NCI-H1092 (cell line): ENCODE data around the gene UTF1.
"Not testable (repeated sequence)": the region's sequence is repeated elsewhere in the genome, so short reads cannot be mapped to it uniquely, and the experiment has no call there.

Experiments
- DNase-seq: peaks from one replicate; lab custom pipeline; 2025; lab: John Stamatoyannopoulos, UW

UTF1 gene

GRCh38 chr10:133229265-133230043, 563 bp upstream of the UTF1 start:
- no peak for DNase-seq

GRCh38 chr10:133230387-133231195, 574 bp downstream of the UTF1 start:
- no peak for DNase-seq

DNA sequence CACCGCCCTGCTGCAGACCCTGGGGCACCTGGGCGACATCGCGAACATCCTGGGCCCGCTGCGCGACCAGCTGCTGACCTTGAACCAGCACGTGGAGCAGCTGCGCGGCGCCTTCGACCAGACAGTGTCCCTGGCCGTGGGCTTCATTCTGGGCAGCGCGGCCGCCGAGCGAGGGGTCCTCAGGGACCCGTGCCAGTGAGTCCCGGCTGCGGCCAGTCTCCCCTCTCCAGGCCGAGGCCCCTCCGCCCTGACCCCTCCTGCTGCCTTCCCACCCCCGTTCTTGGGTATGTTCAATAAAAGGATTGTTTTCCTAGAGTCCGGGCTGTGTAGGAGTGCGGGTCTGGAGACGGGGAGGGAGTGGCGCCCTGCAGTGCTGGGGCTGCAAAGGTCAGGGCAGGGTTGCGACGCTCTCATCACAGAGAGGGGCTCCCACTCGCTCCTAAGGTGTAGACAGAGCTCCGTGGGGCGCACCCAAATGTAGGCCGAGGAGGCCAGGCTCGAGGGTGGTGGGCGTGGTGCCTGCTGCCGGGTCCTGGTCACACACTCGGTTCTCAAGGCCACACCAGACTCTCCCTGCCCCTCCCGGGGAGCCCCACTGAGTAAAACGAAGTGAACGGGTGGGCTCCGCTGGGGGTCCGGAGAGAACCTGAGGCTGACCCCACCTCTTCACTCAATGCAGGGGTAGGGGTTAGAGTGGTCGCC, 1.4 kb downstream of the UTF1 start:
- DNase-seq, result no peak

GRCh38 chr10:133231946-133232574, 2.0 kb downstream of the UTF1 start:
- no peak for DNase-seq

DNA sequence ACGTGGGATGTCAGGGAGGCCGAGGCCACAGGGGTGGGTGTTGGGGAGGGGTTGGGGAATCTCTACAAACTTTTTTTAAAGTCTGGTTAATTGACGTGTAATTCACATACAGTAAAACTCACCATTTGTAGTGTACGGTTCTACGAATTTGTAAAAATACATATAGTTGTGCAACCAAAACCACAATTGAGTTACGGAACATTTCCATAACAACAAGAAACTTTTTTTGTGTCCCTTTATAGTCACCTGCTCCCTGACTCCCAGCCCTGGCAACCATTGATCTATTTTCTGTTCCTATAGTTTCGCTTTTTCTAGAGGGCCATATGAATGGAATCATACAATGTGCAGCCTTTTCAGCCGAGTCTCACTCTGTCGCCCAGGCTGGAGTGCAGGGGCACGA, 4.8 kb downstream of the UTF1 start:
- DNase-seq, result not testable (repeated sequence)

GRCh38 chr10:133235265-133235855, 5.3 kb downstream of the UTF1 start:
- no peak for DNase-seq

GRCh38 chr10:133235932-133236331, 5.9 kb downstream of the UTF1 start:
- DNase-seq, result no peak

DNA sequence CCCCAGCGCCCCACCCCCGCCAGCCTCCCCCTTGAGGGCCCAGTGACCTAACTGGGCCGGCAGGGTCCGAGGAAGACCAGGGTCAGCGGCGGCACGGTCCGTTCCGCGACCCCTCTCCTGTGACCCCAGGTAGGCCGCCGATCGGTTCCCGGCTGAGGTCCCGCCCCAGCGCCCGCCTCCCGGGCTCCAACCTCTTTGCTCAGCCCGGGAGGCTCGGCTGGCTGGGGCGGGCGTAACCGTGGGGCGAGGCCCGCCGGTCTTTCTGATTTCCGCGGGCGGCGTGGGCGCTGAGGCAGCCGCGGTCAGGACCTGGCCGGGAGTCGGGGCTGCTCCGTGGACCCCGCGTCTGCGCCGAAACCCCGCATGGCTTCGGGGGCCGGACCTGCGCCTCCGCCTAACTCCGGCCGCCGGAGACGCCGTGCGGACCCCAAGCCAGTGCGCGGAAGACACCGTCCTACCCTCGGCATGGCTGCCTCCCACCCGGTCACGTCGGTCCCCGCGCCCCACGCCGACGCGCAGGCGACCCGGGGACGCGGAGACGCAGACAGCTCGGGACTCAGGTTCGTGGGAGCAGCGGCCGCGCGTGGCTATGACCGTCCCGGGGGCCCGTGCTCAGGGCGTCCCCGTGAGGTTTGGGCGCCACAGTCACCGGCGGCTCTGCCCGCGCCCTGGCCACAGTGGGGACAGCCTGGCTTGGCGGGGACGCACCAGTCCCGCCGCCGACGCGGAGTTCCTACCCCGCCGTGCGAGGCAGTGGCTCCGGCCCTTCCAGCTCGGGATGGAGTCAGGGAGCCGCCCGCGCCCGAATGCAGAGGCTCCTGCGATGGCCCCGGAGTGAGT, 6.6 kb downstream of the UTF1 start:
- DNase-seq, result no peak

DNA sequence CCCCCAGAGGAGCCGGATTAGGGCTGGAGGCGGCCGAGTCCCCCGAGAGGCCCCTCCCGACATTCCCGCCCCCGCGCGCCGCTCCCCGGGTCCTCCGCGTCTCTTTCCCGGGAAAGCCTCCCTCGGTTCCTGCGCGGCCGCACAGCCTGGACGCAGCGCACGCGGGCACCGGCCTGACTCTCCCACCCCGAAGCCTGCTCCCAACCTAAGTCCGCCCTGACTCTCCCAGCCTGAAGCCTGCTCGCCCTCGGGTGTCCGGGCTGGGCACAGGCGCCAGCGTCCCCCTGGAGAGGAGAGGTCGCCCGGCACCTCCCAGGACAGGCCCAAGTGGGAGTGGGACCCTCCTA, 7.2 kb downstream of the UTF1 start:
- no peak for DNase-seq

- DNase-seq, result no peak
Observed at GRCh38 chr10:133237588-133238465, 7.8 kb downstream of the UTF1 start, which contains the start of gene VENTX. Gene VENTX, plus strand, starts transcription at chr10:133237855. Its CDS starts 60 bp downstream, at chr10:133237915.

- DNase-seq, result no peak
Observed at GRCh38 chr10:133238466-133238804, 8.4 kb downstream of the UTF1 start.

DNA sequence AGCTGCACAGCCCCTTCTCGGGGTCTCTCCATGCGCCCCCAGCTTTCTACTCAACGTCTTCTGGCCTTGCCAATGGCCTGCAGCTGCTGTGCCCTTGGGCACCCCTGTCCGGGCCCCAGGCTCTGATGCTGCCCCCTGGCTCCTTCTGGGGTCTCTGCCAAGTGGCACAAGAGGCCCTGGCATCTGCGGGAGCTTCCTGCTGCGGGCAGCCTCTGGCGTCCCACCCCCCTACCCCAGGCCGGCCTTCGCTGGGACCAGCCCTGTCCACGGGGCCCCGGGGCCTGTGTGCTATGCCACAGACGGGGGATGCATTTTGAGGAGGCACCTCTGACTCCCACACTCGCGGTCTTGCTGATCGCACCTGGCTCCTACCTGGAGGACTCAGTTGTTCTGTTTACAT, 10.0 kb downstream of the UTF1 start:
- DNase-seq, result no peak

GRCh38 chr10:133241501-133242205, 11.6 kb downstream of the UTF1 start:
- DNase-seq, result no peak

DNA sequence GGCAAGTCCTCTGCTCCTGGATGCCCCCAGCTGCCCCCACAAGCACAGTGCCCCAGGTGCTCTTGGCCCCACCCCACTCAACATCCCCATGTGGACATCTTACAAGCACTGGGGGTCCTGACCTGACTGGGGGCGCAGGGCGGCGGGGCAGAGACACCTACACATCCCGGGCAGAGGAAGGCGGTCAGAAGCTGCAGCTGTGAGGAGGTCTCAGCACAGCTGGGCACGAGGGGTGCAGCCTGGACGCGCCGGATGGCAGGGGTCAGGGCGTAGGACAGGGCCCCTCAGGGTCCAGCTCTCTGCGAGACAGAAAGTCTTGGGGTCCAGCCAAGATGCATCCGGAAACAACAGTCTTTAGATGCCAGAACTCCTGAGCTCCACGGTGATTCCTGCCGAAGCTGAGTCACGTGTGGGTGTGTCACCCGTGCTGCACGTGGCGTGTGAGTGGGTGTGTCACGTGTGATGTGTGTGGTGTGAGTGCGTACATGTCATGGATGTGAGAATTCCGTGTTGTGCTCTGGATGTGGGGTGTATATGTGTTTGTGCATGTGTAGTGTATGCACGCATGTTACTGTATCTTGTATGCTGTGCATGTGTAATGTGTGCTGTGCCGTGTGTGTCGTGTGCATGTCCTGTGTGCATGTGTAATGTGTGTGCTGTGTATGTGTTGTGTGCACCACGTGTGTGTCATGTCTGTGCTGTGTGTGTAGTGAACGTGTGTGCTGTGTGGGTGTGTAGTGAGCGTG, 12.8 kb downstream of the UTF1 start:
- DNase-seq, result no peak

DNA sequence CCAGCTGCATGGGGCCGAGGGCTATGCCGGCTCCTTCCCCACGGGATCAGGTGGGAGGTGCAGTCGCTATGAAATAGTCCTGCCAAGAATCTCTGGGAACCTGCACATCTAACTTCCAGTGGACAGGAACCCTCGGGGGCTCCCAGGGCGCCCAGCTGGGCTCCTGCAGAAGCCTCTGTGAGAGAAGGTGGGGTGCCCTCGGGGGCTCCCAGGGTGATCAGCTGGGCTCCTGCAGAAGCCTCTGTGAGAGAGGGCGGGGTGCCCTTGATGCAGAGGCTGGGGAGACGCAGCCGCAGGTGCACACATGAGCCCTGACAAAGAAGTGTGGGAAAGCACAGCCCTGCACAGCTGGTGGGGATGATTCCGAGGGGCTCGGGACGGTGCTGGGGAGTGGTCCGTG, 13.6 kb downstream of the UTF1 start:
- DNase-seq, result no peak

- no peak for DNase-seq
Observed at GRCh38 chr10:133245439-133246235, 15.6 kb downstream of the UTF1 start.

GRCh38 chr10:133246236-133246626, 16.2 kb downstream of the UTF1 start:
- no peak for DNase-seq
